ENCODE results near the gene HSPG2. TPM values are rescaled to one million over a fixed set of nuclear protein-coding genes. Genes with fewer than 3 reads are reported as not detected.

Gene HSPG2
- total and polyA plus RNA-seq, 9 of the 15 experiments (the other 6 are each of a cell fraction or from before 2014, with no cell fraction given) = 0.14 to 160 (median 15.7) TPM

DNA sequence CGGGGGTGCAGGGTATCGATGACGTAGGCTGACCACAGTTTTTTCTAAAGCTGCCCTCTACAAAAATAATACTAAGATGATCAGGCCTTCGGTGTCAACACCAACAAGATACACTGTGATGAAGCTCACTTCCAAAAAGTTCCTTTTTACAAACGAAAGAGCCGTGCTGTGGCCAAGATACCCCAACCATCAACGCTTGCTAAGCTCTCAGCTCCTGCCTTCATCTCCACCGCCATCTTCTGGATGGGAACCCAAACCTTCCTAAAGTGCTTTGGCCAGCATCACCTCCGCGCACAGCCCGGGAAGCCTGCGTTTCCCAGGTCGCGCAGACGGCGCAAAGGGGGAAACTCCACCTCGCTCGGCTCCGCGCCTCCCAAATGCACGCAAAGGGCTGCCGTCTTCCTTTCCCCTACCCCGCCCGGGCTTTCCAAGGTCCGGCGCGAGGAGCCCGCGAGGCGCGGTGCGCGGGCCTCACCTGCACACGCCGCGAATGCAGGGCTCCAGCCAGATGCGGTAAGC lies 154.7 kb downstream of the HSPG2 start (continued):
- TF ChIP-seq, protein P1, sequence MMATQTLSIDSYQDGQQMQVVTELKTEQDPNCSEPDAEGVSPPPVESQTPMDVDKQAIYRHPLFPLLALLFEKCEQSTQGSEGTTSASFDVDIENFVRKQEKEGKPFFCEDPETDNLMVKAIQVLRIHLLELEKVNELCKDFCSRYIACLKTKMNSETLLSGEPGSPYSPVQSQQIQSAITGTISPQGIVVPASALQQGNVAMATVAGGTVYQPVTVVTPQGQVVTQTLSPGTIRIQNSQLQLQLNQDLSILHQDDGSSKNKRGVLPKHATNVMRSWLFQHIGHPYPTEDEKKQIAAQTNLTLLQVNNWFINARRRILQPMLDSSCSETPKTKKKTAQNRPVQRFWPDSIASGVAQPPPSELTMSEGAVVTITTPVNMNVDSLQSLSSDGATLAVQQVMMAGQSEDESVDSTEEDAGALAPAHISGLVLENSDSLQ (IDR thresholded peaks at IDR 0.05) = no peak
- TF ChIP-seq, protein P2, sequence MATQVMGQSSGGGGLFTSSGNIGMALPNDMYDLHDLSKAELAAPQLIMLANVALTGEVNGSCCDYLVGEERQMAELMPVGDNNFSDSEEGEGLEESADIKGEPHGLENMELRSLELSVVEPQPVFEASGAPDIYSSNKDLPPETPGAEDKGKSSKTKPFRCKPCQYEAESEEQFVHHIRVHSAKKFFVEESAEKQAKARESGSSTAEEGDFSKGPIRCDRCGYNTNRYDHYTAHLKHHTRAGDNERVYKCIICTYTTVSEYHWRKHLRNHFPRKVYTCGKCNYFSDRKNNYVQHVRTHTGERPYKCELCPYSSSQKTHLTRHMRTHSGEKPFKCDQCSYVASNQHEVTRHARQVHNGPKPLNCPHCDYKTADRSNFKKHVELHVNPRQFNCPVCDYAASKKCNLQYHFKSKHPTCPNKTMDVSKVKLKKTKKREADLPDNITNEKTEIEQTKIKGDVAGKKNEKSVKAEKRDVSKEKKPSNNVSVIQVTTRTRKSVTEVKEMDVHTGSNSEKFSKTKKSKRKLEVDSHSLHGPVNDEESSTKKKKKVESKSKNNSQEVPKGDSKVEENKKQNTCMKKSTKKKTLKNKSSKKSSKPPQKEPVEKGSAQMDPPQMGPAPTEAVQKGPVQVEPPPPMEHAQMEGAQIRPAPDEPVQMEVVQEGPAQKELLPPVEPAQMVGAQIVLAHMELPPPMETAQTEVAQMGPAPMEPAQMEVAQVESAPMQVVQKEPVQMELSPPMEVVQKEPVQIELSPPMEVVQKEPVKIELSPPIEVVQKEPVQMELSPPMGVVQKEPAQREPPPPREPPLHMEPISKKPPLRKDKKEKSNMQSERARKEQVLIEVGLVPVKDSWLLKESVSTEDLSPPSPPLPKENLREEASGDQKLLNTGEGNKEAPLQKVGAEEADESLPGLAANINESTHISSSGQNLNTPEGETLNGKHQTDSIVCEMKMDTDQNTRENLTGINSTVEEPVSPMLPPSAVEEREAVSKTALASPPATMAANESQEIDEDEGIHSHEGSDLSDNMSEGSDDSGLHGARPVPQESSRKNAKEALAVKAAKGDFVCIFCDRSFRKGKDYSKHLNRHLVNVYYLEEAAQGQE (IDR thresholded peaks at IDR 0.05; ENCODE audit: borderline replicate concordance) = peak; percentile 54; the same call in 1 of the 2 replicates
- TF ChIP-seq, protein P2 (CRISPR knock-in tag; IDR thresholded peaks at IDR 0.05; ENCODE audit: low read depth) = no peak
- TF ChIP-seq RB1 (IDR thresholded peaks at IDR 0.05; ENCODE audit: low read depth) (no peak), ZNF785 (CRISPR knock-in tag; IDR thresholded peaks at IDR 0.05) (no peak), IRF9 (tag; IDR thresholded peaks at IDR 0.05) (no peak), HDAC8 (tag; IDR thresholded peaks at IDR 0.05) (no peak), SMAD2 (IDR thresholded peaks at IDR 0.05; ENCODE audit: low read depth, low read length) (no peak), HSF4 (CRISPR knock-in tag; IDR thresholded peaks at IDR 0.05; ENCODE audit: borderline replicate concordance) (no peak), SRSF3 (IDR thresholded peaks at IDR 0.05; ENCODE audit: insufficient read depth, low read length) (no peak), ZNF551 (CRISPR knock-in tag; IDR thresholded peaks at IDR 0.05) (no peak), ELF2 (CRISPR knock-in tag; IDR thresholded peaks at IDR 0.05) (no peak; the same call in 1 of the 2 replicates), ZBTB11 (CRISPR knock-in tag; IDR thresholded peaks at IDR 0.05) (no peak), HNRNPLL (IDR thresholded peaks at IDR 0.05; ENCODE audit: low read depth, low read length, poor library complexity, severe bottlenecking) (peak; percentile 97), HNRNPUL1 (IDR thresholded peaks at IDR 0.05; ENCODE audit: low read length) (no peak)
